ENCODE data around the gene ZNF143.

The ZNF143 gene

GRCh38 chr11:9576701-9577381 lies 116.0 kb downstream of the ZNF143 start:
- peaks cover 27% of the 10 kb centered on the region for H3K4me1 ChIP-seq (ENCODE audit: control insufficient read depth, insufficient read depth, low read length, unreplicated experiment)
- peaks cover 75% of the 10 kb centered on the region for H3K79me2 ChIP-seq (ENCODE audit: control insufficient read depth, insufficient read depth, low read length, unreplicated experiment)
- H3K36me3 ChIP-seq (ENCODE audit: insufficient read depth, low read length): peaks cover 63% of the 10 kb centered on the region
- H3K27ac ChIP-seq (ENCODE audit: low read depth, low read length): peak overlapping the region; percentile 96
- H3K4me3 ChIP-seq (ENCODE audit: low read depth, low read length): peak overlapping the region; percentile 95
- H2AFZ ChIP-seq (ENCODE audit: low read length, unreplicated experiment): no peak overlapping the region
- H3K27me3 ChIP-seq (ENCODE audit: insufficient read depth, low read length): no peaks in the 10 kb centered on the region

GRCh38 chr11:9577556-9577955 lies 116.7 kb downstream of the ZNF143 start:
- peak overlapping the region; percentile 95 for H3K4me3 ChIP-seq (ENCODE audit: low read depth, low read length)
- H3K79me2 ChIP-seq (ENCODE audit: control insufficient read depth, insufficient read depth, low read length, unreplicated experiment): peaks cover 75% of the 10 kb centered on the region
- peaks cover 65% of the 10 kb centered on the region for H3K36me3 ChIP-seq (ENCODE audit: insufficient read depth, low read length)
- H3K27ac ChIP-seq (ENCODE audit: low read depth, low read length): peak overlapping the region; percentile 96
- peaks cover 22% of the 10 kb centered on the region for H3K4me1 ChIP-seq (ENCODE audit: control insufficient read depth, insufficient read depth, low read length, unreplicated experiment)
- no peaks in the 10 kb centered on the region for H3K27me3 ChIP-seq (ENCODE audit: insufficient read depth, low read length)
- H2AFZ ChIP-seq (ENCODE audit: low read length, unreplicated experiment): no peak overlapping the region

All from ACC112 (cell line).